G401.6 (cell line): ENCODE measurements around the gene TRIM59.
A peak's percentile ranks its signal among the peaks of the same experiment; 100 is the strongest.

Experiments used
- FAIRE-seq: peaks from 2 replicates; lab custom pipeline; 2012; peaks lifted over from hg19 to GRCh38; lab: Jason Lieb, UNC

The TRIM59 gene, protein sequence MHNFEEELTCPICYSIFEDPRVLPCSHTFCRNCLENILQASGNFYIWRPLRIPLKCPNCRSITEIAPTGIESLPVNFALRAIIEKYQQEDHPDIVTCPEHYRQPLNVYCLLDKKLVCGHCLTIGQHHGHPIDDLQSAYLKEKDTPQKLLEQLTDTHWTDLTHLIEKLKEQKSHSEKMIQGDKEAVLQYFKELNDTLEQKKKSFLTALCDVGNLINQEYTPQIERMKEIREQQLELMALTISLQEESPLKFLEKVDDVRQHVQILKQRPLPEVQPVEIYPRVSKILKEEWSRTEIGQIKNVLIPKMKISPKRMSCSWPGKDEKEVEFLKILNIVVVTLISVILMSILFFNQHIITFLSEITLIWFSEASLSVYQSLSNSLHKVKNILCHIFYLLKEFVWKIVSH

DNA sequence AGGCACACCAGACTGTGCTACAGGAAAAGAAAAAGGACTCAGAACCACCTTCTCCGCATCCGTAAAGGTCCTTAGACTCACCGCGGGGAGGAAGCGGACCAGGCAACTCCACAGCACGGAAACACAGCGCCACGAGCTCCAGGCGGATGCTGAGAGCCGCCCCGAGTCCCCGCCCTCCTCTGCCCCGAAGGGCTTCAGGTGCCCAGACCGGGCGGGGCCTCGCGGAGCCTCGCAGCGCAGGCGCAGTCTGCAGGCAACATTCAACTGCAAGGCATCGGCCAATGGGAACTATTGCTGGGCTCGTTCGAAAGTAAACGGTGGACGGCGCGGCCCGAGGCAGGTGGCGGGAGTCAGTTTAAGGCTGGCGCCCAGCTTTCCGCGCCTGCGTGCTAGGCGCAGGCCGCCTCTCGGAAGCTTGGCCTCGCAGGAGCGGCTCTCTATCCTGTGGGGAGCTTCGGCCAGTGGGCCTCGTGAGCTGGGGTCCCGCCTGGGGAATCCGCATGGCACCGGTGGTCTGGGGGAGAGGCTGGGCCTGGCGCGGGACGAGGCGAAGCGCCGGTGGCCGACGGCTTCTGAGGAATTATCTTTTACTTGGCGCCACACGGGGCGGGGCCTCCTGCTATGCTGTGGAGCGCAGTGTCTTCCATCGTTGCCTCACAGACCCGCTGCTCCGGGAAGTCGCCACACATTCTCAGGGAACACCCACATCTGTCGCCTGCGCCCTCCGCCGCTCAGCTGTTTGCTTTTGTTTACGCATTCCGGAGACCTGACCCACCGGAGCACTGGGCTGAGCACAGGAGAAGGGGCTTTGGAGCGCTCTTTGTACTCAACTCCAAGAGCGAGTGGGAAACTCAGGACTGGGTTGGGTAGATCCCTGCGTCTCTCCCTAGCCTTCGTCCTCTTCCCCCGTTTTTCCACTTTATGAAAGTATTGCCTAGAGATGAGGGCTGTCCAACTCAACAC is at the start of gene TRIM59:
Gene TRIM59, minus strand, starts transcription at position 151 of the 963 bp plus-strand sequence. CDS start 10,603 bp downstream, outside the sequence.
- FAIRE-seq = no peak

DNA sequence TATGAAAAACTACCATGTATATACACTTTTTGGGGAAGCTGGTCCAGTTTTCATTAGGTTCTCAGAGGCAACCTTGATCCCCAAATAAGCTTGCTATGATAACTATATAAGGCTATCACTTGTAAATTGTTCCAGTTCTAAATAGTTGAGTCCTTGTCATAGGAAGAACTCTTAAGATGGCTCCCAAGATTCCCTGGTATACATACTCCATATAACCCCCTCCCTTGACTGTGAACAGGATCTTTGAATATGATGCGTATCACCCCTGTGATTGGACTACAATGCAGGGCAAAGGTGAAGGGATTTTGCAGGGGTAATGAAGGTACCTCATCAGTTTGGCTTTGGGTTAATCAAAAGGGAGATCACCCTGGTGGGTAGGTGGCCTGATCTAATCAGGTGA is 48.6 kb upstream of the TRIM59 start:
- FAIRE-seq = no peak

DNA sequence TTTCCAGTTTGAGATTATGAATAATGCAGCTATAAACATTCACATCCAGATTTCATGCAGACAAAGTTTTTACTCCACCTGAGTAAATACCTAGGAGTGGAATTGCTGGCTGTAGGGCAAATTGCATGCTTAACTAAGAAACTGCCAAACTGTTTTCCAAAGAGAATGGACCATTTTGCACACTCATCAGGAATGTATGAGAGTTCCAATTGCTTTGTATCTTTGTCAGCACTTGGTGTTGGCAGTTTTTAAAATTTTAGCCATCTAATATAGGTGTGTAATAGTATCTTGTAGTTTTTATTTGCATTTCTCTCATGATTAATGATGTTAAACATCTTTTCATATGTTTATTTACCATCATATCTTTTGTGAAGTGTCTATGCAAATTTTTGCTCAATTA is 40.6 kb upstream of the TRIM59 start:
- FAIRE-seq = no peak

DNA sequence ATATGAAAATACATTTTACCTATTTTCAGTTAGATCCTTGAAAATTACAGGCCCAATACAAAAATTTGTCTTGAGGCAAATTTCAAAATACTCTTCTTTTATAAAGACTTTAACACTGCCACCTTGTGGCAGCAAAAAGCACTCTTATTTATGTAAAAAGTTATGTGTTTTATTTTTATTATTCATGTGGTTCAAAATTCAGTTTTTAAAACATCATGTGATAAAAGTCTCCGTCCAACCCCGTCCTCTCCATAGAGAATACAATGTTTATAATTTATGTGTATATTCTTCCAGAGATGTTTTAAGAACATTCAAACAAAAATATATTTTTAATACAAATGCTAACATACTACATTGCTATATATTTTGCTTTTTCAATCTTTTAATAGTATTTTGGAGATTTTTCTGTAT is 36.9 kb upstream of the TRIM59 start:
- FAIRE-seq = peak; percentile 97

DNA sequence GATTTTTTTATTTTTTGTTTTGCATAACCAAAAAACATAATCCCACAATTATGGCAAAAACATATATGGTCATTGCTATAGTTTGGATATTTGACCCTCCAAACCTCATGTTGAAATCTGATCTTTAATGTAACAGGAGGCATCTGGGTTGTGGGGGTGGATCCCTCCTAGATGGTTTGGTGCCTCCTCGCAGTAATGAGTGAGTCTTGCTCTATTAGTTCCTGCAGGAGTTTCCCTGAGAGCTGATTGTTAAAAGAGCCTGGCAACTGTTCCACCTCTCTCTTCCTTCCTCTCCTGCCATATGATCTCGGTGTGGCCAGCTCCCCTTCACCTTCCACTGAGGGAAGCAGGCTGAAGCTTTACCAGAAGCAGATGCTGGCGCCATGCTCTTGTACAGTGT is 33.2 kb upstream of the TRIM59 start:
- FAIRE-seq = no peak

DNA sequence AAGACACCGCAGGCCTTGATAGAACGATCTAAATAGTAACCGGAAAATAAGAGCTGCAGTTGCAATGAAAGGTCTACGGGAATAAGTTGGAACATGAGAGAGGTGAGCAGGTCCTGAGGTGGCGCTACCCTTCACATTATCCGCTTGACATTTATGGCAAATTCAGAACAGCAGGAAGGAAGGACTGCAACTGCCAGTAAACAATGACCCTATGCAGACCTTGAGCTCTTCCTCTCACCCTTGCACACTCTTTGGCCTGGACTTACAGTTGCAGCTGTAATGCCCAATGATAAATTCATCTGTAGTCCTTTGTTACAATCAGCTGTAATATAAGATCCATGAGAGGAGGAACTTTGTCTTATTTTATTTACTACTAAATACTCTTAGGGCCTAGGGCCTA is 32.3 kb upstream of the TRIM59 start:
- FAIRE-seq = no peak

DNA sequence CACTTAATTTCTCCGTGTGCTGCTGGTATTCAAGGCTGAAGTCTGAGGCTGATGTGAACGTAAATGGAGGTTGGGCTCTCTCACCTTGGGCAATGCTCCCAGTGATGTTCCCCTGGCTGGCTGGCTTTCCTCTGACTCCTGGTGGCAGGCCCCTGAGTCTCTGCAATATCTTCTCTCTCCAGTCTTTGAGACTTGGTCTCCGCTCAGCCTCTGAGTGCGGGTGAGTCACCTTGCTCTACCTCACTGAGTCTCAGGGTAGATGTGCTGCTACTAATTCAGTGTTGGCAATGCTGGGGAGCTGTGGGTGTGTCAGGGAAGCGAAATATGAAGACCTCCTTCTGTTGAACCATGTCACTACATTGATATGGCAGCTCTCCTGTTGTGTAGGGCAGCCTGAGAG is 31.3 kb upstream of the TRIM59 start:
- no peak for FAIRE-seq

DNA sequence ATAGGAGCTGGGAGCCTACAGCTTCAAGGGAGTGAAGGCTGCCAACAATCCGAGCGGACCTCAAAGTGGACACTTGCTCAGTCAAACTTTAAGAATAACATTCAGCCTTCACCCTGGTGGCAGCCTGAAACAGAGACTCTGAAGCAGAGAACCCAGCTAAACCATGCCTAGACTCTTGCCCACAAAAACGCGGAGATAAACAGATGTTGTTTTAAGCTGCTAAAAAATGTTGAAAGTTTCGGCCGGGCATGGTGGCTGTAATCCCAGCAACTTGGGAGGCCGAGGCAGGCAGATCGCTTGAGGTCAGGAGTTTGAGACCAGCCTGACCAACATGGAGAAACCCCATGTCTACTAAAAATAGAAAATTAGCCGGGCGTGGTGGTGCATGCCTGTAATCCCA is 29.8 kb upstream of the TRIM59 start:
- no peak for FAIRE-seq

DNA sequence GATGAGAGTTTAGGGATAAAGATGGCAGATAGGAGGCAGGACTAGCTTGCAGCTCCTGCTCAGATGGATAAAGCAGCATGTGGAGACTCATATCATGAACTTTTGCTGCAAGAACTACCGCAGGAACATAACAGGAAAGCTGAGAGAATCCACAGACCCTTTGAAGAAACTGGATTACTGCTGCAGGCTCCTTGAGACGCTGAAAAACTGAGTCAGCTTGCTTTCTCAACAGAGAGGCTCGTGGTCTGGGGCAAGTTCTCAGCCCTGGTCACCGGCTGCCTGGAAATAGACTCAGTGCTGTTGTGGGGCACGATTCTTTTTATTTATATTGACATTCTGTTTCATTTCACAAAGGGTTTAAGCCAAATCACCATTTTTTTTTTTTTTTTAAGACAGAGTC is 28.8 kb upstream of the TRIM59 start:
- no peak for FAIRE-seq

DNA sequence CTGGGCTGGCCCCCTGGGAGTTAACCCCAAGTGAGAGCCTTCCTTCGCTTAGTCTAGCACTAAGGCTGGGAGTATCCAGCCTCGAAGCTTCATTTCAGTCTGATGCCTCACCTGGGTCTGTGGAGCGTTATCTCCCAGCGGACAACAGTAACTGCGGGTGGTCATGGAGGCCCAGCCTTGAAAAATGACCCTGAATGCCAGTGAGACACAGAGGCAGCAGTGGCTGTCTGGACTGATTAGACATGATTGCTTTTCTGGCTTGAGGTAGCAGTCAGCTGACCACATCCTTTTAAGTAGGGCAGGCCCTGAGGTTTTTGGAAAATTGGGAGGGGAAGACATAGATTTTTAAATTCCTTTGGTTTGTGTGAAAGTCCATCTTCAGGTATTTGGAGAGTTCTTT is 28.2 kb upstream of the TRIM59 start:
- FAIRE-seq = no peak

DNA sequence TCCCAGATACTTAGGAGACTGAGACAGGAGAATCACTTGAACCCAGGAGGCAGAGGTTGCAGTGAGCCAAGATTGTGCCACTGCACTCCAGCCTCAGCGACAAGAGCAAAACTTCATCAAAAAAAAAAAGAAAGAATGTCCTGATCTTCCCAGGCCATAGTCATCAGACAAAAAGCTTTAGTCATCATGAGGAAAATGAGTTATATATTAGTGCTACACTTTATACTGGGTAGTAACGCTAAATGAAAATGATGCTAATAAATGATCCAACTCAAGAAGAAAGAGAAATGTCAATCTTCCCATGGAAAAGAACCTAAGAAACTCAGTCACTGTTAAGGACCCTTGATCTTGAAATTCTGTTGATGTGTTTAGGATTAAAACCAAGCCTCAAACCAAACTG is 26.3 kb upstream of the TRIM59 start:
- FAIRE-seq = no peak

DNA sequence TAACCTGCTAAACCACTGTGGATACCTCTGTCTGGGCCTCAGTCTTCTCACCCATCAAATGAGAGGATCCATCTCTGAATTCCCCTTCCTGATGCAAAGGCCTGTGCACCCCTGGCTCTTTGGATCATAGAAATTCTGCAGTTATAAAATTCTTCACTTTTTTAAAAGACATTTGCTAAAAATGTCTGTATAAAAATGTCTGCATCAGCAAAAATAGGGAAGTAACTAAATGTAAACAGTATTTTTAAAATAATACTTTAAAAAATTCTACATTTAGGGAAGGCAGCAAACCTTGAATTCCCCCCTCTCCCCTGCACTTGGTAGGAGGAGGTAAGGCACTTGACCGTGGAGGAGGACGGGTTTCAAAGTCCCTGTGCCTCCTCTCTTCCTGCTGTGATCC is 25.6 kb upstream of the TRIM59 start:
- no peak for FAIRE-seq

DNA sequence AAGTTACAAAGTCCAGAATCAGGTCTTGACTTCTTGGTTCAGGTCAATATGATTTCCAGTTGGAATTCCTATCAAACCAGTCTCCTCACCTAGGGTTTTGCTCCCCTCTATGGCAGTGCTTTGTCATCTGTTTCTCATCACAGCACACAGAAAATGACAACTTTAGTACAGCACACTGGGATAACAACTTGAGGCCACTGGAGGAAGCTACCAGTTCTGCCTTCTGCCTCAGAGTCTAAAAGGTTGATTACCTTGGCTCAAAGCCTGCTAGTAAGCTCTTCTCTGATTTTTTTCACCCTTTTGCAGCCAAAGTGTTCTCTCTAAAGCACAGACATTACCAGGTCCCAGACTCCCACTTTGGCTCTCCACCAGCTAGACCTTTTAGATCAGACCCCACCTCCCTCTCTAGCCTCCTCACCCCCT is 24.8 kb upstream of the TRIM59 start:
- no peak for FAIRE-seq

DNA sequence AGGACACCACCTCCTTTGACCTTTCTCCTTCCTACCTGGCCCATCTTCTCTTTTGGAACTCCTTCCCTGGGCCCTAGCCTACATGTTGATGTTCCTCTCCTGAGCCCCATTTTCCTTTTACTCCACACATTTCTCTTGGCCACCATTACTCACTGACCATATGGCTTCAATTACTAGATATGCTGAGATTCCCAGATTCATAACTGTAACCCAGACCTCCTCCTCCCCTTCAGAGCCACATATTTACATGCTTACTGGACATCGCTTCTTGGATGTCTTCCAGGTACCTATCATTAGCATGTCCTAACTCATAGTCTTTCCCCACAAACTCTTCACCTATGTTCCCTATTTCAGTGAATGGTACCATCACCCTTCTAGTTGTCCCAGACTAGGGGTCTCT is 24.4 kb upstream of the TRIM59 start:
- no peak for FAIRE-seq

DNA sequence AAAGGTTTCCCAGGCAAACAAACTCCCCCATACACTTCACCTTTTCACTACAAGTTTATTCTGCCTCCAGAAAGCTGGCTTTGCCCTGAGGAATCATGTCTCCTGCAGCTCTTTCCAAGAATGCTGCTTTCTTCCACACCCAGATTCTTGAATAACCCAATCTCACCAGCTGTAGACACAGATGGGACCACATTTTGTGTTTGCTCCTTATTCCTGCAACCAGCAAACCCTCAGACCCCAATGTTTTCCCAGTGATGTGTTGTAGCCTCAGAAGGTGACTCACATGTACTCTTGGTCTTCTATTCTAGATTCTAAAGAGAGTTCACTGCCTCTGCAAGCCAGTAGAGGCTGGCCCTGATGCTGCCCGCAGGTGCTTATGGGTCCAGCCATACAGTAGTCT is 23.6 kb upstream of the TRIM59 start:
- FAIRE-seq = no peak

DNA sequence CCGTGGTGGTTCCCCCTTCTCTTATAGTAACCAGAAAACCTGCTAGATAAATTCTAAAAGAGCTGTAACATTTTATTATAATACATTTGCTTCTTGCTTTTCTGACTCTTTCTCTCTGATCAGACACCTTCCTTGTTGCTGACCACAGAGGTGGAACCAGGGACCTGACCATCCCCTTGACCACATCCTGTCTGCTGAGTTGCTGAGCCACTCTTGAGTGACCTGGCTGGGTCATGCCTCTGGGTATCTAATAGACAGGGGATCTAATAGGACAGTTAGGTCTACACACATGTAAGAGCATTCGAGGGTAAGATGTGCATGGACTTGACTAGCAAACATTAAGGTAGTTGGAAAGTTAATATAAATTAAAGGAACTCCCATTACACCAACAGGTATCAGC is 22.8 kb upstream of the TRIM59 start:
- FAIRE-seq = no peak

DNA sequence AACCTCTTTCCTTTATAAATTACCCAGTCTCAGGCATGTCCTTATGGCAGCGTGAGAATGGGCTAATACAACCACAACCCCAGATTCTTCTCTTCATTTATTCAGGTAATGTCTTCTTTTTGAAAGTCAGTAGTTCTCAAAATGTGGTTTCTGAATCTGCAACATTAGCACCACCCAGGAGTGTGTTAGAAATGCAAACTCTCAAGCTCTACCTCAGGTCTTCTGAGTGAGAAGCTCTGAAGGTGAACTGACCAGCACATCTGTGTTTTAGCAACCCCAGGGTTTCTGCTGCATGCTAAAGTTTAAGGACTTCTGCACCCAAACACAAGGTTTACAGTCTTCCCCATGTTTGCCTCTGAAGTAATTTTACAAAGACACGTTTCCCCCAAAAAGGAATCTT is 22.3 kb upstream of the TRIM59 start:
- FAIRE-seq = no peak

DNA sequence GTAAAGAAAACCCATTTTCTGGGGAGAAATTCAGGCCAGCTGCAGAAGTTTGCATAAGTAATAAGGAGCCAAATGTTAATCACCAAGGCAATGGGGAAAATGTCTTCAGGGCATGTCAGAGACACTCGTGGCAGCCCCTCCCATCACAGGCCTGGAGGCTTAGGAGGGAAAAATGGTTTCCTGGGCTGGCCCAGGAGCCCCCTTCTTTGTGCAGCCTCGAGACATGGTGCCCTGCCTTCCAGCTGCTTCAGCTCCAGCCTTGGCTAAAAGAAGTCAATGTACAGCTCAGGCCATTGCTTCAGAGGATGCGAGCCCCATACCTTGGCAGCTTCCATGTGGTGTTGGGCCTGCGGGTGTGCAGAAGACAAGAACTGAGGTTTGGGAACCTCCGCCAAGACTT is 20.6 kb upstream of the TRIM59 start:
- FAIRE-seq = no peak

DNA sequence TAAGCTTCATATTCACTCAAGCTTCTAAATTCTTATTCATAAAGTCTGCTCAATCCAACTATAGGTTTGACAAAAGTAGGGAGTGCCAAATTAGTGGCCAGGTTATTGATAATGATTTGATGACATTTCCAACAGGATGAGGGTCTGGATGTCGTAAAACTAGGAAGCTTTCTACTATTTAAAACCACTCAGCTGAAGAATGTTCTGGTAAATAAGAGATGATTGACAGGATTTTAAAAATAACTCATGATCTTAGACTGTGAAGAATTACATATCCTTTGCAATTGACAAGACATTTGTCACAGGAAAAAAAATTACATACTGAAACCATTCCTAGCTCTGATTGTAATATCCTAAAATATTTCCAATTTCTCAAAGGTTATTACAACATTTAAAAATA is 15.4 kb upstream of the TRIM59 start:
- FAIRE-seq = no peak

DNA sequence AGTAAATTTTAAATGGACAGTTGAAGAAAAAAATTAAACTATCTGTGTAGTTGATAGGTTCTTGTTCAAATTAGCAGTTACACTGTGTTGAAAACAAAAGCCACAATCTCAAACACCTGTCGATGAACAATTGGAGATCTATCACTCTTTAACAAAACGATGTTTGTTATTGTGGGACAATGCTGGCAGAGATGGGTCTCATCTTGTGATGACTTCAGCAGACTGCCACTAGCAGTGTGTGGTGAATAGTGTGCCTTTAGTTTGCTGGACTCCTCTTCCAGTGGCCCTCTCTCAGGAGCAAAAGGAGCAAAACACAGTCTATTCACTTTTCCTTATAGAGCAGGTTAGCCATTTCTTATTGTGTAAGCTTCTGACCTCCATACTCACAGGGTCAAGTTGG is 14.7 kb upstream of the TRIM59 start:
- FAIRE-seq = no peak

DNA sequence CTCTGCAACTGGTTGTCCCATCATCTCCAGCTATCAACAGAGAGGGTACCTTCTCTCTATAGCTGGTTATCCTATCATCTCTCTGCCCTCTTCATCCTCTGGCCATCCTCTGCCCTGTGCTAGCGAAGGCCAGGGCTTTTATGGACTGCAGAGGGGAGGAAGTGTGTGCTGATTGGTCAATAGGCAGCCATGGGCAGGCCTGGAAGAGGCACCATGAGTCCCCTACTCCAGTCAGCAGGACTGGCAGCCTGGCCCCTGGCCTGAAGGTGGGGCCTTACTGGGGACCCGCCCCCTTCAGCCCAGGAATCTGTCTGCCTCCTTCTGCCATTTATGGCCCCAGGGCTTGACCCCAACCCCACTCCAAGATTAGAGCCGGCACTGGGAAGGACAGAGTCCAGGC is 10.4 kb upstream of the TRIM59 start:
- no peak for FAIRE-seq

DNA sequence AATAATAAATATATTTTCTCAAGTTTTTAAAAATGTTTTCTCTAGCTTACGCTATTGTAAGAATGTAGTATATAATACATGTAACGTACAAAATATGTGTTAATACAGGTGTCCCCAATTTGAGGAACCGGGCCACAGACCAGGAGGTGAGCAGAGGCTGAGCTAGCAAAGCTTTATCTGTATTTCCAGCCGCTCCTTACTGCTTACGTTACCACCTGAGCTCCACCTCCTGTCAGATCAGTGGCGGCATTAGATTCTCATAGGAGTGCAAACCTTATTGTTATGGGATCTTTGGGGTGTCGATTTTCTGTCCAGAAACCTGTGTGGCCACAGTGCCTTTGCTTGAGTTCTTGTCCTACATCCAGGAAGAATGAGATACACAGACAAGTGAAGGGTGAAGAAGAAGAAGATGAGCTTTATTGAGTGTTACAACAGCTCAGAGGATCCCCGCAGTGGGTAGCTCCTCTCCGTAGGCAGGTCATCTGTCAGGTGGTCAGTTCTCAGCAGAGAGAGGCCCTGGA is 9.9 kb upstream of the TRIM59 start:
- FAIRE-seq = no peak

DNA sequence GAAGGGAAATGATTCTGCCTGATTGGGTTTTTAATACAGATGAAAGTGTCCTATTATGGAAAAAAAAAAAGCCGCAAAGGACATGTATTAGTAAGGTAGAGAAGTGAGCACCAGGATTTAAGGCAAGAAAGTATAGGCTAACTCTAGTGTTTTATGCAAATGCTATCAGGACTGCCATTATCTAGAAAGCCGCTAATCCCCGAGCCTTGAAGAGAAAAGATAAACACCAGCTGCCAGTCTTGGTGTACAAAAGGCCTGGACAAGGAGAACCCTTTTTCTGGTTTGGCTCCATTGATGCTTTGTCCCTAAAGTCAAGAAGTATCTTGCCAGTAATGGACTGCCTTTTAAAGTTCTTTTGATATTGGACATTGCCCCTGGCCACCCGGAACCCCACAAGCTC is 8.6 kb upstream of the TRIM59 start:
- no peak for FAIRE-seq
